HG03175 (cell line): ENCODE data around the gene SVOP.

Source experiments
- ATAC-seq: cut with Tn5 transposase; IDR thresholded peaks from one replicate; pipeline ENCODE4 v1.9.1; 2021; ENCODE audit warnings: mild to moderate bottlenecking, moderate library complexity; ENCODE audit not compliant: unreplicated experiment

Gene SVOP

GRCh38 chr12:108980831-108981618, 39.8 kb downstream of the SVOP start:
- ATAC-seq, result no peak

- no peak for ATAC-seq
These were observed 43.5 kb downstream of the SVOP start for GRCh38 chr12:108977360-108977759.

- ATAC-seq, result no peak
These were observed 45.8 kb downstream of the SVOP start for GRCh38 chr12:108975024-108975593.

GRCh38 chr12:108973629-108974152, 47.2 kb downstream of the SVOP start:
- no peak for ATAC-seq

- no peak for ATAC-seq
These were observed 48.5 kb downstream of the SVOP start for GRCh38 chr12:108972358-108972757.

- no peak for ATAC-seq
These were observed 51.2 kb downstream of the SVOP start for GRCh38 chr12:108969622-108970021.

GRCh38 chr12:108967869-108968540, 52.9 kb downstream of the SVOP start:
- ATAC-seq, result no peak

- no peak for ATAC-seq
These were observed 54.3 kb downstream of the SVOP start for GRCh38 chr12:108966378-108967151.

GRCh38 chr12:108965886-108966285, 55.0 kb downstream of the SVOP start:
- no peak for ATAC-seq

- no peak for ATAC-seq
These were observed 56.2 kb downstream of the SVOP start for GRCh38 chr12:108964371-108965352.

- no peak for ATAC-seq
These were observed 58.6 kb downstream of the SVOP start for GRCh38 chr12:108962256-108962655.

- no peak for ATAC-seq
These were observed 60.9 kb downstream of the SVOP start for GRCh38 chr12:108959748-108960655.

GRCh38 chr12:108955225-108955835, 65.5 kb downstream of the SVOP start:
- ATAC-seq, result no peak

GRCh38 chr12:108950991-108951739, 69.7 kb downstream of the SVOP start:
- ATAC-seq, result no peak

- no peak for ATAC-seq
These were observed 70.9 kb downstream of the SVOP start for GRCh38 chr12:108949976-108950375.

GRCh38 chr12:108948367-108948766, 72.5 kb downstream of the SVOP start:
- ATAC-seq, result no peak

- no peak for ATAC-seq
These were observed 73.8 kb downstream of the SVOP start for GRCh38 chr12:108947097-108947496.

GRCh38 chr12:108940138-108940537, 80.7 kb downstream of the SVOP start:
- no peak for ATAC-seq
